GM23248 (cell line): ENCODE results near the gene KLHDC9. TPM values are rescaled to one million over a fixed set of nuclear protein-coding genes. Genes with fewer than 3 reads are reported as not detected.

Experiments used
- DNase-seq: peaks from one replicate; pipeline ENCODE4 v3.0.0-alpha.2; 2015
- H2AFZ ChIP-seq: fragments of 200-600 bp; sonication (generic); 2 replicates; pipeline ENCODE4 v1.6.1; 2016; ENCODE audit warnings: antibody characterized with exemption
- H3F3A ChIP-seq: fragments of 200-600 bp; sonication (generic); 2 replicates; pipeline ENCODE4 v1.6.1; 2016; ENCODE audit warnings: mild to moderate bottlenecking, antibody characterized with exemption, mixed run types; ENCODE audit not compliant: insufficient read depth
- H3K27ac ChIP-seq: fragments of 200-600 bp; sonication (generic); 2 replicates; pipeline ENCODE4 v1.5.1; 2016; ENCODE audit warnings: mild to moderate bottlenecking
- H3K27me3 ChIP-seq: fragments of 200-600 bp; sonication (generic); replicated peaks from 2 replicates; pipeline ENCODE4 v1.6.1; 2016; ENCODE audit warnings: mild to moderate bottlenecking; ENCODE audit not compliant: insufficient read depth
- H3K36me3 ChIP-seq: fragments of 200-600 bp; sonication (generic); 2 replicates; pipeline ENCODE4 v1.6.1; 2016; ENCODE audit warnings: low read depth, mild to moderate bottlenecking
- H3K4me1 ChIP-seq: fragments of 200-600 bp; sonication (generic); 2 replicates; pipeline ENCODE4 v1.6.1; 2016; ENCODE audit warnings: mild to moderate bottlenecking; ENCODE audit not compliant: insufficient read depth
- H3K4me2 ChIP-seq: fragments of 200-600 bp; sonication (generic); one replicate; pipeline ENCODE4 v1.6.1; 2016; ENCODE audit warnings: mild to moderate bottlenecking; ENCODE audit not compliant: unreplicated experiment
- H3K4me3 ChIP-seq: fragments of 200-600 bp; sonication (generic); 2 replicates; pipeline ENCODE4 v1.5.1; 2016; ENCODE audit warnings: mild to moderate bottlenecking
- H3K79me2 ChIP-seq: fragments of 200-600 bp; sonication (generic); 2 replicates; pipeline ENCODE4 v1.6.1; 2016; ENCODE audit warnings: mild to moderate bottlenecking; ENCODE audit not compliant: insufficient read depth
- H3K9ac ChIP-seq: fragments of 200-600 bp; sonication (generic); 2 replicates; pipeline ENCODE4 v1.6.1; 2016; ENCODE audit warnings: mild to moderate bottlenecking
- H3K9me2 ChIP-seq: fragments of 200-600 bp; sonication (generic); 2 replicates; pipeline ENCODE4 v1.6.1; 2016; ENCODE audit warnings: mixed run types, mild to moderate bottlenecking, moderate library complexity; ENCODE audit not compliant: insufficient read depth
- H3K9me3 ChIP-seq: fragments of 200-600 bp; sonication (generic); one replicate; pipeline ENCODE4 v1.6.1; 2017; ENCODE audit warnings: low read depth
- H4K20me1 ChIP-seq: fragments of 200-600 bp; sonication (generic); 2 replicates; pipeline ENCODE4 v1.6.0; 2016; ENCODE audit not compliant: insufficient read depth
- EZH2 ChIP-seq: fragments of 200-600 bp; sonication (generic); IDR thresholded peaks from 2 replicates; pipeline ENCODE4 v1.6.1; 2018; ENCODE audit warnings: antibody characterized with exemption, mild to moderate bottlenecking; ENCODE audit not compliant: insufficient read depth, poor library complexity, severe bottlenecking
- EZH2phosphoT487 ChIP-seq: fragments of 200-600 bp; sonication (generic); IDR thresholded peaks from 2 replicates; pipeline ENCODE4 v1.6.1; 2018; ENCODE audit warnings: antibody characterized with exemption, moderate library complexity, mild to moderate bottlenecking, low read depth; ENCODE audit not compliant: insufficient read depth
- WGBS, 2 experiments: methylation state at CpG; one replicate each; pipeline ENCODE4 v1.1.6; 2015 to 2017; ENCODE audit warnings: low lambda C conversion rate in 2 of 2, low coverage in 1 of 2; ENCODE audit errors: missing lambda C conversion rate in 2 of 2; 5-methylcytosine and 5-hydroxymethylcytosine counted together
- in situ Hi-C: fragments of 300-500 bp; cut with MboI; formaldehyde crosslinking; loops from 2 replicates; pipeline ENCODE4 v1.15.0; 2020
- polyA plus RNA-seq: library from polyadenylated mRNA; unstranded; fragments of >200 nt; fragmentation: Nextera tagmentation; extraction: Ambion mirVana; gene quantifications from 2 replicates; pipeline ENCODE4 v1.2.1, GENCODE V29; 2016
- total RNA-seq: library from RNA; depleted of rRNA; stranded (reverse); fragments of >200 nt; shearing (Covaris generic); gene quantifications from 2 replicates; pipeline ENCODE4 v1.2.3, GENCODE V29; 2014

Gene KLHDC9
- total and polyA plus RNA-seq, 2 experiments from 2014 or later: 3.2 to 3.7 TPM

DNA sequence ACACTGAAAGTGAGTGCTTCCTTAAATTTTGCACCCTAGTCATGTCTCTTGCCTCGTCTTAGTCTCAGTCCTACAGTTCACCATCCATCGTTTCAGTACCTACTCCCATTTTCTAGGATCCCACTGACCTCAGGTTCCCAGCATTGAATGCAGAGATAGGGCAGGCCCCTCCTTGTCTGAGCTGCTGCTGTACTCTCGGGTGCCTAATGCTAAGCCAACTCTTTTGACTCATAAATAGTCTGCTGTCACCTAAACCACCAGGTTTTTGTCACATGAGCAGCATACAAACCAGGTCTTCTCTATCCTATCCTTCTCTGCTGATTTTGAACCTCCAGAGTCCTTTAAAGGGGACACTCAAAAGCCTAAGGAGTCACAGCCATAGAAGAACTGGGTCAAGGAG is 31.5 kb upstream of the KLHDC9 start:
- in situ Hi-C loops: no loop called here
- H3K4me2 ChIP-seq: no peak overlapping the region
- no peaks in the 10 kb centered on the region for H3K9me2 ChIP-seq
- WGBS, 2 experiments: 43 to 52% methylated on average over 3 of the region's 3 CpGs
- no peaks in the 10 kb centered on the region for H3K36me3 ChIP-seq
- DNase-seq: no peak
- no peaks in the 10 kb centered on the region for H4K20me1 ChIP-seq
- no peak overlapping the region for H3K27ac ChIP-seq
- no peaks in the 10 kb centered on the region for H3K27me3 ChIP-seq
- no peak overlapping the region for H3K4me3 ChIP-seq
- no peaks in the 10 kb centered on the region for H3K4me1 ChIP-seq
- H3K79me2 ChIP-seq: no peaks in the 10 kb centered on the region
- H3F3A ChIP-seq: no peaks in the 10 kb centered on the region
- H3K9me3 ChIP-seq: no peaks in the 10 kb centered on the region
- H2AFZ ChIP-seq: no peak overlapping the region
- no peak for TF ChIP-seq EZH2
- TF ChIP-seq EZH2phosphoT487: no peak
- no peak overlapping the region for H3K9ac ChIP-seq

- no peaks in the 10 kb centered on the region for H3F3A ChIP-seq
- peak overlapping the region; percentile 58 for H2AFZ ChIP-seq
- TF ChIP-seq EZH2phosphoT487 (no peak), EZH2 (no peak)
- WGBS, 2 experiments: 76 to 82% methylated on average over 10 of the region's 10 CpGs
- no peaks in the 10 kb centered on the region for H3K79me2 ChIP-seq
- H3K27ac ChIP-seq: no peak overlapping the region
- no peak overlapping the region for H3K4me3 ChIP-seq
- no peaks in the 10 kb centered on the region for H3K36me3 ChIP-seq
- H3K9ac ChIP-seq: no peak overlapping the region
- in situ Hi-C loops: no loop called here
- no peaks in the 10 kb centered on the region for H3K27me3 ChIP-seq
- no peaks in the 10 kb centered on the region for H3K4me1 ChIP-seq
- no peak overlapping the region for H3K4me2 ChIP-seq
- DNase-seq: no peak
- no peaks in the 10 kb centered on the region for H3K9me3 ChIP-seq
- H3K9me2 ChIP-seq: no peaks in the 10 kb centered on the region
- no peaks in the 10 kb centered on the region for H4K20me1 ChIP-seq
These were observed 29.6 kb upstream of the KLHDC9 start for GRCh38 chr1:161068306-161069234.

GRCh38 chr1:161069241-161069640 is 28.9 kb upstream of the KLHDC9 start:
- in situ Hi-C loops: no loop called here
- H3K4me3 ChIP-seq: no peak overlapping the region
- H3F3A ChIP-seq: no peaks in the 10 kb centered on the region
- H4K20me1 ChIP-seq: no peaks in the 10 kb centered on the region
- H3K36me3 ChIP-seq: no peaks in the 10 kb centered on the region
- WGBS, 2 experiments: 84 to 95% methylated on average over 8 to 9 of the region's 9 CpGs
- TF ChIP-seq EZH2: no peak
- no peak for TF ChIP-seq EZH2phosphoT487
- H3K9me3 ChIP-seq: no peaks in the 10 kb centered on the region
- no peaks in the 10 kb centered on the region for H3K27me3 ChIP-seq
- no peak overlapping the region for H3K9ac ChIP-seq
- no peaks in the 10 kb centered on the region for H3K9me2 ChIP-seq
- no peaks in the 10 kb centered on the region for H3K4me1 ChIP-seq
- H2AFZ ChIP-seq: no peak overlapping the region
- no peak overlapping the region for H3K27ac ChIP-seq
- no peak for DNase-seq
- no peak overlapping the region for H3K4me2 ChIP-seq
- H3K79me2 ChIP-seq: no peaks in the 10 kb centered on the region

GRCh38 chr1:161069731-161070270 is 28.4 kb upstream of the KLHDC9 start, which contains the start of gene ARHGAP30:
Gene ARHGAP30, minus strand, starts transcription at chr1:161069891. Its CDS starts 267 bp downstream, at chr1:161069624.
- Histone ChIP-seq H3F3A (no peaks in the 10 kb centered on the region), H3K4me1 (no peaks in the 10 kb centered on the region), H2AFZ (no peak within 1 kb of the TSS), H3K9me2 (no peaks in the 10 kb centered on the region), H3K27ac (no peak within 1 kb of the TSS), H4K20me1 (no peaks in the 10 kb centered on the region), H3K4me3 (no peak within 1 kb of the TSS), H3K79me2 (no peaks in the 10 kb centered on the region), H3K27me3 (no peaks in the 10 kb centered on the region), H3K9ac (no peak within 1 kb of the TSS), H3K9me3 (no peaks in the 10 kb centered on the region), H3K4me2 (no peak within 1 kb of the TSS), H3K36me3 (no peaks in the 10 kb centered on the region)
- in situ Hi-C loops: no loop called here
- no peak for DNase-seq
- 82 to 83% methylated on average over 9 of the region's 9 CpGs for WGBS, 2 experiments
- TF ChIP-seq EZH2 (no peak), EZH2phosphoT487 (no peak)
